Measurements from ENCODE around the gene CRHBP. TPM values are rescaled to one million over a fixed set of nuclear protein-coding genes. Genes with fewer than 3 reads are reported as not detected.

Gene CRHBP
- total RNA-seq, 1 donor from 2014 or later = 3.4 TPM

GRCh38 chr5:77012601-77013000, 59.8 kb downstream of the CRHBP start:
- no peak for DNase-seq (ENCODE audit: extremely low read depth, low read depth, low spot score)

DNA sequence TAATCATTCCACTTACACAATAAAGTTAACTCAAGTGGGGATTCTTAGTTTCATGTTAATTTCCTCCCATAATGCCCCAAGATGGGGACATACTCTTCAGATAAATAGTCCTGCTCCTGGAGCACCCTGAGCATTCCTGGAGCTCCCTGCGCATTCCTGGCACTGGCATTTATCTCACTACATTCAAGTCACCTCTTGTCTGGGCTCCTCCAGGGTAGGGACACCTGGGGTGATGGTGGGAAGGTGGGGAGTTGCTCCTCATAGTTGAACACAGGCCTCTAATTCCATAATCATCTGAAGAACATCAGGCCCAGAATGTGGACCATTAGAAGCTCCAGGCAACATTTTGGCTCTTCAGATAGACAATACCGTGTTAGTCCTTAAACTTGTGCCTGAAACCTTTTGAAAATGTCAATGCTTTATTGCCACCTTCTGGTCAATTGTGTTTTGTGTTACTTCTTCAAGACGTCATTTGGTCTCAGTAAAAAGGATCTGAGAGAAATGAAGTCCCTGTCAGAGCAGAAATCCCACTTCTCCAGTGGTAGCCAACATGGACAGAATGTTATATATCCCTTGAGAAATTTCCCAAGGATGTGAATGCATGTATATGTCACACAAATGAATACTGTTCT, 63.2 kb downstream of the CRHBP start:
- peak; percentile 39 for DNase-seq (ENCODE audit: extremely low read depth, low read depth, low spot score)

GRCh38 chr5:77016962-77017361, 64.1 kb downstream of the CRHBP start:
- DNase-seq (ENCODE audit: extremely low read depth, low read depth, low spot score) = no peak

GRCh38 chr5:77017668-77018067, 64.8 kb downstream of the CRHBP start:
- no peak for DNase-seq (ENCODE audit: extremely low read depth, low read depth, low spot score)

Other genes with a start within 250 kb of the CRHBP start
- 368 and 472 TPM in 2 replicates for gene F2R, start 236.9 kb upstream of the CRHBP start, total RNA-seq
- 47.6 and 81.4 TPM in 2 replicates for gene F2RL1, start 134.0 kb upstream of the CRHBP start, total RNA-seq
- gene S100Z, start 103.0 kb upstream of the CRHBP start, total RNA-seq = not detected in 2 replicates
- 16.4 and 17.4 TPM in 2 replicates for gene AGGF1, start 77.4 kb downstream of the CRHBP start, total RNA-seq
- 7.1 and 12.0 TPM in 2 replicates for gene ZBED3, start 134.2 kb downstream of the CRHBP start, total RNA-seq